ENCODE results near the gene MED28. TPM values are rescaled to one million over a fixed set of nuclear protein-coding genes. Genes with fewer than 3 reads are reported as not detected.
"Not testable (repeated sequence)": the region's sequence is repeated elsewhere in the genome, so short reads cannot be mapped to it uniquely, and the experiment has no call there.

MED28 gene
- total RNA-seq, 1 donor from 2014 or later, result 21.7 TPM

- intact Hi-C loops (cut with DNase I), result no loop called here
Measured at GRCh38 chr4:17657090-17657489, 42.6 kb downstream of the MED28 start.

GRCh38 chr4:17657849-17658248 lies 43.4 kb downstream of the MED28 start:
- no peak for DNase-seq (ENCODE audit: low spot score)
- intact Hi-C loops (cut with DNase I), result no loop called here

More at GRCh38 chr4:17657090-17657489, 42.6 kb downstream of the MED28 start:
- DNase-seq (ENCODE audit: low spot score), result no peak

GRCh38 chr4:17659196-17659595 lies 44.8 kb downstream of the MED28 start:
- DNase-seq (ENCODE audit: low spot score); intact Hi-C loops (cut with DNase I): not testable (repeated sequence)

GRCh38 chr4:17662694-17663093 lies 48.3 kb downstream of the MED28 start:
- DNase-seq (ENCODE audit: low spot score), result no peak
- intact Hi-C loops (cut with DNase I), result no loop called here

- intact Hi-C loops (cut with DNase I), result no loop called here
Measured at GRCh38 chr4:17664755-17665154, 50.3 kb downstream of the MED28 start.

GRCh38 chr4:17665346-17665745 lies 50.9 kb downstream of the MED28 start:
- no peak for DNase-seq (ENCODE audit: low spot score)
- intact Hi-C loops (cut with DNase I), result no loop called here

More at GRCh38 chr4:17664755-17665154, 50.3 kb downstream of the MED28 start:
- no peak for DNase-seq (ENCODE audit: low spot score)

GRCh38 chr4:17665852-17666251 lies 51.4 kb downstream of the MED28 start:
- intact Hi-C loops (cut with DNase I), result no loop called here
- DNase-seq (ENCODE audit: low spot score), result no peak

GRCh38 chr4:17667253-17667652 lies 52.8 kb downstream of the MED28 start:
- DNase-seq (ENCODE audit: low spot score), result no peak
- intact Hi-C loops (cut with DNase I), result no loop called here

- intact Hi-C loops (cut with DNase I), result no loop called here
- no peak for DNase-seq (ENCODE audit: low spot score)
Measured at GRCh38 chr4:17667653-17668201, 53.3 kb downstream of the MED28 start.

GRCh38 chr4:17670423-17670822 lies 56.0 kb downstream of the MED28 start:
- intact Hi-C loops (cut with DNase I), result no loop called here
- DNase-seq (ENCODE audit: low spot score), result no peak

- DNase-seq (ENCODE audit: low spot score), result no peak
- intact Hi-C loops (cut with DNase I), result no loop called here
Measured at GRCh38 chr4:17680559-17681280, 66.3 kb downstream of the MED28 start.

GRCh38 chr4:17681281-17682221 lies 67.1 kb downstream of the MED28 start:
- DNase-seq (ENCODE audit: low spot score), result no peak
- intact Hi-C loops (cut with DNase I), result no loop called here

GRCh38 chr4:17682222-17682566 lies 67.8 kb downstream of the MED28 start:
- intact Hi-C loops (cut with DNase I), result no loop called here
- DNase-seq (ENCODE audit: low spot score), result no peak

Other genes starting within 250 kb of the MED28 start
- gene QDPR, start 102.6 kb upstream of the MED28 start, total RNA-seq, result 38.2 TPM
- gene CLRN2, start 99.5 kb upstream of the MED28 start, total RNA-seq, result not detected
- 58.9 TPM for gene LAP3, start 37.4 kb upstream of the MED28 start, total RNA-seq
- gene FAM184B, start 167.0 kb downstream of the MED28 start, total RNA-seq, result 0.03 TPM
- gene DCAF16, start 196.1 kb downstream of the MED28 start, total RNA-seq, result 17.9 TPM
- 0.24 TPM for gene NCAPG, start 196.3 kb downstream of the MED28 start, total RNA-seq